HCT116 (cell line): ENCODE results near the gene LYPD3. TPM values are rescaled to one million over a fixed set of nuclear protein-coding genes. Genes with fewer than 3 reads are reported as not detected.
A peak's percentile ranks its signal among the peaks of the same experiment; 100 is the strongest.

ENCODE experiments used
- ATAC-seq: fragments of 200-7000 bp; cut with Tn5 transposase; 2 replicates; pipeline ENCODE4 v1.9.1; 2020; ENCODE audit warnings: mild to moderate bottlenecking, moderate library complexity
- BruUV-seq: library from RNA; stranded (reverse); fragments of 400-500 nt; replicated peaks from 2 replicates; lab custom pipeline; 2021; lab: Mats Ljungman, UMichigan
- CTCF ChIA-PET: fragments of 300-600 bp; sonication (Branson Sonifier 250); formaldehyde crosslinking; loops from one replicate; lab custom pipeline; 2021; ENCODE audit warnings: antibody characterized with exemption; lab: Charles Lee
- POLR2A ChIA-PET: fragments of 300-600, 350-600 bp; sonication (Branson Sonifier 250); formaldehyde crosslinking; loops from one replicate; lab custom pipeline; 2021; ENCODE audit warnings: antibody characterized with exemption; lab: Charles Lee
- RAD21 ChIA-PET, 2 experiments: fragments of 300-600 bp; sonication (Branson Sonifier 250); formaldehyde crosslinking; loops; one replicate each; lab custom pipeline; 2023; ENCODE audit warnings: low total read pairs in 2 of 2; ENCODE audit not compliant: uncharacterized antibody in 2 of 2, unreplicated experiment in 2 of 2, low non-redundant PET in 1 of 2; lab: Charles Lee
- DNase-seq: peaks from one replicate; pipeline ENCODE4 v3.0.0-alpha.2; 2010; ENCODE audit warnings: low read depth, low spot score
- H2AFZ ChIP-seq: fragments of 200-600 bp; shearing (Covaris generic), sonication (generic); 2 replicates; pipeline ENCODE4 v1.6.1; 2017; ENCODE audit warnings: low read depth, mixed run types, mixed read lengths, antibody characterized with exemption, low read length; ENCODE audit not compliant: poor library complexity, severe bottlenecking
- H3K27ac ChIP-seq: 2 replicates; pipeline ENCODE4 v1.5.1; 2012; ENCODE audit warnings: low read depth, low read length
- H3K27me3 ChIP-seq: fragments of 200-600 bp; sonication (generic); 2 replicates; pipeline ENCODE4 v1.6.1; 2016; ENCODE audit warnings: mixed run types, low read length, mixed read lengths; ENCODE audit not compliant: insufficient read depth
- H3K36me3 ChIP-seq, 2 experiments: fragments of 200-500 bp in 1 of 2; fragments of 200-600 bp in 1 of 2; sonication (Bioruptor generic) in 1 of 2; sonication (generic) in 1 of 2; 2 replicates each; pipeline versions ENCODE4 v1.5.1 to v1.6.1; 2014 to 2016; ENCODE audit warnings: low read length in 2 of 2, inconsistent platforms in 1 of 2, mixed read lengths in 1 of 2, mixed run types in 1 of 2; ENCODE audit not compliant: insufficient read depth in 2 of 2, control insufficient read depth in 1 of 2
- H3K4me1 ChIP-seq, 2 experiments: fragments of 200-600 bp in 1 of 2; sonication (generic) in 1 of 2; 2 replicates each; pipeline versions ENCODE4 v1.5.1 to v1.6.1; 2012 to 2017; ENCODE audit warnings: low read length in 2 of 2, inconsistent platforms in 1 of 2, mild to moderate bottlenecking in 1 of 2, mixed read lengths in 1 of 2, mixed run types in 1 of 2, moderate library complexity in 1 of 2; ENCODE audit not compliant: insufficient read depth in 2 of 2, control insufficient read depth in 1 of 2
- H3K4me2 ChIP-seq: fragments of 200-600 bp; sonication (generic); 2 replicates; pipeline ENCODE4 v1.6.1; 2017; ENCODE audit warnings: mixed run types, low read length, mixed read lengths
- H3K4me3 ChIP-seq, 2 experiments: fragments of 200-600 bp in 1 of 2; sonication (generic) in 1 of 2; replicated peaks in 1 of 2; 2 replicates each; pipeline ENCODE4 v1.5.1; 2011 to 2016; ENCODE audit warnings: low read length in 2 of 2, control low read depth in 1 of 2, low read depth in 1 of 2, mild to moderate bottlenecking in 1 of 2, mixed read lengths in 1 of 2, mixed run types in 1 of 2
- H3K79me2 ChIP-seq: fragments of 200-600 bp; sonication (generic); 2 replicates; pipeline ENCODE4 v1.6.1; 2017; ENCODE audit warnings: mild to moderate bottlenecking, mixed run types, low read length, moderate library complexity, mixed read lengths; ENCODE audit not compliant: insufficient read depth
- H3K9ac ChIP-seq: fragments of 200-600 bp; sonication (generic); 2 replicates; pipeline ENCODE4 v1.6.1; 2016; ENCODE audit warnings: low read length, mixed read lengths
- H3K9me2 ChIP-seq: fragments of 200-600 bp; sonication (generic), shearing (Covaris generic); 2 replicates; pipeline ENCODE4 v1.6.1; 2017; ENCODE audit warnings: mixed run types, mild to moderate bottlenecking, moderate library complexity; ENCODE audit not compliant: insufficient read depth
- H3K9me3 ChIP-seq, 2 experiments: fragments of 200-500 bp in 1 of 2; fragments of 200-600 bp in 1 of 2; sonication (Bioruptor generic) in 1 of 2; sonication (generic) in 1 of 2; 2 replicates each; pipeline ENCODE4 v1.6.1; 2014 to 2017; ENCODE audit warnings: low read length in 2 of 2, mixed read lengths in 2 of 2, inconsistent platforms in 1 of 2, low read depth in 1 of 2, mild to moderate bottlenecking in 1 of 2, mixed run types in 1 of 2, moderate library complexity in 1 of 2; ENCODE audit not compliant: control insufficient read depth in 1 of 2, insufficient read depth in 1 of 2
- H4K20me1 ChIP-seq: fragments of 200-600 bp; sonication (generic), shearing (Covaris generic); 2 replicates; pipeline ENCODE4 v1.6.1; 2017; ENCODE audit warnings: mixed run types, mild to moderate bottlenecking, moderate library complexity; ENCODE audit not compliant: insufficient read depth
- CEBPB ChIP-seq: IDR thresholded peaks from 2 replicates; pipeline ENCODE4 v1.6.1; 2012; ENCODE audit warnings: low read depth
- ELF1 ChIP-seq: IDR thresholded peaks from 2 replicates; pipeline ENCODE4 v1.6.1; 2012; ENCODE audit warnings: low read depth, borderline replicate concordance
- EZH2phosphoT487 ChIP-seq: fragments of 200-600 bp; IDR thresholded peaks from 2 replicates; pipeline ENCODE4 v1.6.1; 2018; ENCODE audit warnings: antibody characterized with exemption, borderline replicate concordance
- FOSL1 ChIP-seq: IDR thresholded peaks from 2 replicates; pipeline ENCODE4 v1.6.1; 2012; ENCODE audit warnings: low read depth
- JUND ChIP-seq: IDR thresholded peaks from 2 replicates; pipeline ENCODE4 v1.6.1; 2012
- POLR2A ChIP-seq: IDR thresholded peaks from 2 replicates; pipeline ENCODE4 v1.7.0; 2011; ENCODE audit warnings: borderline replicate concordance; ENCODE audit not compliant: insufficient read depth, insufficient read length; ENCODE audit errors: extremely low read depth
- POLR2AphosphoS5 ChIP-seq: IDR thresholded peaks from 2 replicates; pipeline ENCODE4 v1.6.1; 2011; ENCODE audit warnings: mild to moderate bottlenecking, low read depth, low read length, moderate library complexity
- SIN3A ChIP-seq: IDR thresholded peaks from 2 replicates; pipeline ENCODE4 v1.6.1; 2012; ENCODE audit warnings: low read depth
- SP1 ChIP-seq: IDR thresholded peaks from 2 replicates; pipeline ENCODE4 v1.6.1; 2012; ENCODE audit warnings: low read depth
- SRF ChIP-seq: IDR thresholded peaks from 2 replicates; pipeline ENCODE4 v1.6.1; 2012; ENCODE audit warnings: low read depth
- YY1 ChIP-seq: IDR thresholded peaks from 2 replicates; pipeline ENCODE4 v1.6.1; 2011; ENCODE audit warnings: low read length, low read depth, moderate library complexity, mild to moderate bottlenecking; ENCODE audit not compliant: insufficient replicate concordance; ENCODE audit errors: extremely low read depth
- ZFX ChIP-seq: fragments of 450-650 bp; IDR thresholded peaks from 2 replicates; pipeline ENCODE4 v1.6.1; 2017
- intact Hi-C: fragments of 100-400 bp; cut with micrococcal nuclease; formaldehyde crosslinking; loops from 2 replicates; pipeline ENCODE4 v1.10.0; 2022
- total RNA-seq: library from RNA; stranded (reverse); gene quantifications from one replicate; pipeline ENCODE4 v1.2.1, GENCODE V29; 2021; ENCODE audit not compliant: unreplicated experiment
- TF ChIP-seq, protein P1 (sequence below): IDR thresholded peaks from 2 replicates; pipeline ENCODE4 v1.6.1; 2011; ENCODE audit warnings: mild to moderate bottlenecking, low read length, moderate library complexity; ENCODE audit not compliant: insufficient replicate concordance; ENCODE audit errors: extremely low read depth
- TF ChIP-seq, protein P2 (sequence below), 3 experiments: fragments of 200-600 bp in 1 of 3; sonication (generic) in 1 of 3; IDR thresholded peaks in 2 of 3; conservative IDR thresholded peaks in 1 of 3; 2 replicates each; pipeline ENCODE4 v1.5.1; 2012 to 2017; ENCODE audit warnings: low read depth in 2 of 3, low read length in 2 of 3, antibody characterized with exemption in 1 of 3, borderline replicate concordance in 1 of 3, control low read depth in 1 of 3, mild to moderate bottlenecking in 1 of 3, mixed read lengths in 1 of 3, mixed run types in 1 of 3, moderate library complexity in 1 of 3; ENCODE audit not compliant: insufficient read depth in 1 of 3
- TF ChIP-seq, protein P3 (sequence below): IDR thresholded peaks from 2 replicates; pipeline ENCODE4 v1.6.1; 2012

Gene LYPD3
- total RNA-seq, 1 experiment from 2014 or later = 3.6 TPM

DNA sequence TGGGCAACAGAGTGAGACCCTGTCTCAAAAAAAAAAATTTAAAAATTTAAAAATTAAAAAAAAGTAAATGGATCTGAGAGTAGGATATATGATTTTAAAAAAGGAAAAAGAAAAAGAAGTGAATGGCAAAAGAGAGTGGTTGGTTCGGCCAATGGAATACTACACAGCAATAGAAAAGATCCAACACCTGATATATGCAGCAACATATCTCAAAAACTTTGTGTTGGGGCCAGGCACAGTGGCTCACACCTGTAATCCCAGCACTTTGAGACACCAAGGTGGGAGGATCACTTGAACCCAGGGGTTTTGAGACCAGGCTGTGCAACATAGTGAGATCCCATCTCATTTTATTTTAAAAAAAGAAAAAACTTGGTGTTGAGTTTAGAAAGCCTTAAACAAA is 1.4 kb upstream of the LYPD3 start:
- BruUV-seq = no TSS peak
- Histone ChIP-seq H3K4me2 (no peak overlapping the region), H3K27me3 (no peaks in the 10 kb centered on the region), H3K4me1 (peaks cover 22 to 62% of the 10 kb centered on the region in 2 experiments), H3K79me2 (no peaks in the 10 kb centered on the region), H3K27ac (no peak overlapping the region), H4K20me1 (no peaks in the 10 kb centered on the region), H3K9ac (no peak overlapping the region), H3K9me3 (no peaks in the 10 kb centered on the region), H3K36me3 (no peaks in the 10 kb centered on the region), H3K4me3 (no peak overlapping the region), H2AFZ (peak overlapping the region; percentile 63), H3K9me2 (no peaks in the 10 kb centered on the region)
- POLR2A ChIA-PET = interaction anchor here (1.3 kb wide), 1 partner anchor 7 kb away, joined by 3 read pairs; no protein-coding TSS in a partner anchor
- DNase-seq (no peak), ATAC-seq (no peak)
- RAD21 ChIA-PET = no interaction called here
- TF ChIP-seq POLR2A = no peak
- CTCF ChIA-PET = interaction anchor here (1.6 kb wide), 1 partner anchor 20 kb away, joined by 5 read pairs; no protein-coding TSS in a partner anchor
- intact Hi-C loops = no loop called here

DNA sequence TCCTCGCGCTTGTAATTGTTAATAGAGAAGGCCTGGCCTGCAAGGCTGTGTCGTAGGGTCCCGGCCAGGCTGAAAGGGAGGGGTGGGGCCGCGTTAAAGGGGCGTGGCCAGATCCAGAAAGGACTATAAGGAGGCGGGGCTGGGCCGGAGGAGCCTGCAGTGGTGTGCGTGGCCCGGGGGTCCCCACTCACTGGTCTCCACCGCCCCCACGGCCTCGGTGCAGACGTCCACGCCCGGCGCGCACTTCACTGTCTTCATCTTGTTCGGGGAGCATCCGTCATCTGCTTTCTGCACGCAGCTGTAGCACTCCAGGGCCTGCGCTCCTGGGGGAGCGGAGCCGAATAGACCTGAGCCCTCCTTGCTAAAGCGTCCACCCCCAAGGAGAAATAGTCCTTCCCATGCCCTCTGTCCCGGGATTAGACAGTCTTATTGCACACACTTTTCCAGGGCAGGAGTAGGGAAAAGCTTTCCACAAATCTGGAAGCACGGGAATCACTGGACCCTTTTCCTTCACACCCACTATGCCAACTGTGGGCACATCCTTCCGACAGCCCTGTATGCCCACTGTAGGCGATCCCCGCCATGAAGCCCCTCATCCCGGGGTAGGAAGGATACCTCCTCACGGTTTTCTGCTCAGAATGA is 1.2 kb downstream of the LYPD3 start:
- intact Hi-C loops = no loop called here
- Histone ChIP-seq H3K4me2 (peak overlapping the region; percentile 100), H3K27me3 (no peaks in the 10 kb centered on the region), H3K27ac (peak overlapping the region; percentile 26; the same call in 1 of the 2 replicates), H3K36me3 (no peaks in the 10 kb centered on the region), H2AFZ (peak overlapping the region; percentile 92), H3K79me2 (no peaks in the 10 kb centered on the region), H3K9ac (peak overlapping the region; percentile 65), H3K9me2 (no peaks in the 10 kb centered on the region), H4K20me1 (no peaks in the 10 kb centered on the region), H3K4me3 (peak overlapping the region; percentile 60 to 73), H3K4me1 (peaks cover 22 to 61% of the 10 kb centered on the region in 2 experiments), H3K9me3 (no peaks in the 10 kb centered on the region)
- no peak for DNase-seq
- peak; percentile 53 for ATAC-seq
- no TSS peak for BruUV-seq
- ChIA-PET CTCF (interaction anchor here (1.2 to 3.0 kb wide), 5 partner anchors 11 to 56 kb away, joined by 4 to 19 read pairs (median 4); no protein-coding TSS in a partner anchor), POLR2A (interaction anchor here (1.2 to 1.8 kb wide), 5 partner anchors 11 to 204 kb away, joined by 3 to 8 read pairs (median 5); partner anchors contain the start of gene ZNF575), RAD21 (interaction anchor here in 1 of 2 experiments (0.9 kb wide), 1 partner anchor 40 kb away, joined by 3 read pairs; the partner anchor contains the start of gene PHLDB3)
- no peak for TF ChIP-seq EZH2phosphoT487
- TF ChIP-seq SIN3A = no peak
- no peak for TF ChIP-seq ELF1
- TF ChIP-seq, protein P1, sequence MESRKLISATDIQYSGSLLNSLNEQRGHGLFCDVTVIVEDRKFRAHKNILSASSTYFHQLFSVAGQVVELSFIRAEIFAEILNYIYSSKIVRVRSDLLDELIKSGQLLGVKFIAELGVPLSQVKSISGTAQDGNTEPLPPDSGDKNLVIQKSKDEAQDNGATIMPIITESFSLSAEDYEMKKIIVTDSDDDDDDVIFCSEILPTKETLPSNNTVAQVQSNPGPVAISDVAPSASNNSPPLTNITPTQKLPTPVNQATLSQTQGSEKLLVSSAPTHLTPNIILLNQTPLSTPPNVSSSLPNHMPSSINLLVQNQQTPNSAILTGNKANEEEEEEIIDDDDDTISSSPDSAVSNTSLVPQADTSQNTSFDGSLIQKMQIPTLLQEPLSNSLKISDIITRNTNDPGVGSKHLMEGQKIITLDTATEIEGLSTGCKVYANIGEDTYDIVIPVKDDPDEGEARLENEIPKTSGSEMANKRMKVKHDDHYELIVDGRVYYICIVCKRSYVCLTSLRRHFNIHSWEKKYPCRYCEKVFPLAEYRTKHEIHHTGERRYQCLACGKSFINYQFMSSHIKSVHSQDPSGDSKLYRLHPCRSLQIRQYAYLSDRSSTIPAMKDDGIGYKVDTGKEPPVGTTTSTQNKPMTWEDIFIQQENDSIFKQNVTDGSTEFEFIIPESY = no peak
- TF ChIP-seq POLR2AphosphoS5 = no peak
- TF ChIP-seq ZFX = no peak
- TF ChIP-seq FOSL1 = no peak
- TF ChIP-seq, protein P2, sequence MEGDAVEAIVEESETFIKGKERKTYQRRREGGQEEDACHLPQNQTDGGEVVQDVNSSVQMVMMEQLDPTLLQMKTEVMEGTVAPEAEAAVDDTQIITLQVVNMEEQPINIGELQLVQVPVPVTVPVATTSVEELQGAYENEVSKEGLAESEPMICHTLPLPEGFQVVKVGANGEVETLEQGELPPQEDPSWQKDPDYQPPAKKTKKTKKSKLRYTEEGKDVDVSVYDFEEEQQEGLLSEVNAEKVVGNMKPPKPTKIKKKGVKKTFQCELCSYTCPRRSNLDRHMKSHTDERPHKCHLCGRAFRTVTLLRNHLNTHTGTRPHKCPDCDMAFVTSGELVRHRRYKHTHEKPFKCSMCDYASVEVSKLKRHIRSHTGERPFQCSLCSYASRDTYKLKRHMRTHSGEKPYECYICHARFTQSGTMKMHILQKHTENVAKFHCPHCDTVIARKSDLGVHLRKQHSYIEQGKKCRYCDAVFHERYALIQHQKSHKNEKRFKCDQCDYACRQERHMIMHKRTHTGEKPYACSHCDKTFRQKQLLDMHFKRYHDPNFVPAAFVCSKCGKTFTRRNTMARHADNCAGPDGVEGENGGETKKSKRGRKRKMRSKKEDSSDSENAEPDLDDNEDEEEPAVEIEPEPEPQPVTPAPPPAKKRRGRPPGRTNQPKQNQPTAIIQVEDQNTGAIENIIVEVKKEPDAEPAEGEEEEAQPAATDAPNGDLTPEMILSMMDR (IDR thresholded peaks at IDR 0.05 in 2 of 3, conservative IDR thresholded peaks at IDR 0.05 in 1 of 3; ENCODE audit: borderline replicate concordance in 1 of 3, insufficient read depth in 1 of 3, low read depth in 2 of 3, low read length in 2 of 3) = no peak
- TF ChIP-seq, protein P3, sequence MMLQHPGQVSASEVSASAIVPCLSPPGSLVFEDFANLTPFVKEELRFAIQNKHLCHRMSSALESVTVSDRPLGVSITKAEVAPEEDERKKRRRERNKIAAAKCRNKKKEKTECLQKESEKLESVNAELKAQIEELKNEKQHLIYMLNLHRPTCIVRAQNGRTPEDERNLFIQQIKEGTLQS = no peak
- TF ChIP-seq POLR2A = no peak
- no peak; the same call in 1 of the 2 replicates for TF ChIP-seq SP1
- TF ChIP-seq CEBPB = no peak
- no peak for TF ChIP-seq YY1
- TF ChIP-seq SRF = no peak
- TF ChIP-seq JUND = no peak
